ENCODE data around the gene GTPBP3.

DNA sequence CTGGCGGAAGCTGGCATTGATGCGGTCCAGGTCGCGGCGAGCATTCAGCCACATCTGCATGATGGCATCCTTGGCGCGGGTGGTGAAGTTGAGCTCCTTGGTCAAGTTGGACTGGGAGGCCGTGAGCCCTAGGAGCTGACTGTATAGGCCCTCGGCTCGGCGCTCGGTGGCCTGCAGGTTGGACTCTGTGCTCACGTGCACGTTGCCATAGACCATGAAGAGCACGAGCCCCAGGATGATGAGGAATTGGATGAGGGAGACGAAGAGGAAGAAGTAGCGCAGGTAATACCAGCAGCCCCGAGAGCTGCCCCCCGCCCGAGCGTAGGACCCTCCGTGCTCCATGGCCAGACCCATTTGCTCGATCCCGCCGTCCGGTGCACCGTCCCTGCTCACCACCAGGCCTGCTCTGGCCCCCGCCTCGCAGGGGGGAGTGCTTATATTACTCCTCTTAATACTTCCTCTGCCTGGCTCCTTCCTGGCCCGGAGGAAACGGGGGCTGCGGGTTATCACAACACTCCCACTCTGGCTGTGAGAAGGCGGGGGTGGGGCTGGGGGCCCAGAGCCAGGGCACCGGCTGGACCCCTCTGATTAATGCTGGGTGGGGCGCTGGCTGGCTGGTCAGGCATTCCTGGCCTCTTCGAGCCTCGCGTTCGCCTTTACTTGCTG lies 39.7 kb downstream of the GTPBP3 start, which contains the start of gene PLVAP:
- TF ChIP-seq EZH2phosphoT487 (IDR thresholded peaks at IDR 0.05; ENCODE audit: insufficient read depth, low read depth) = no peak
- TF ChIP-seq EZH2 (IDR thresholded peaks at IDR 0.05; ENCODE audit: insufficient read depth, poor library complexity, severe bottlenecking) = no peak

Measured in GM23248 (cell line).